GM21528 (cell line): ENCODE measurements around the gene PLEKHG4.
A peak's percentile ranks its signal among the peaks of the same experiment; 100 is the strongest.

Experiments used
- ATAC-seq: cut with Tn5 transposase; IDR thresholded peaks from one replicate; pipeline ENCODE4 v1.9.1; 2021; ENCODE audit warnings: mild to moderate bottlenecking, moderate library complexity; ENCODE audit not compliant: unreplicated experiment, low FRiP score

The PLEKHG4 gene

DNA sequence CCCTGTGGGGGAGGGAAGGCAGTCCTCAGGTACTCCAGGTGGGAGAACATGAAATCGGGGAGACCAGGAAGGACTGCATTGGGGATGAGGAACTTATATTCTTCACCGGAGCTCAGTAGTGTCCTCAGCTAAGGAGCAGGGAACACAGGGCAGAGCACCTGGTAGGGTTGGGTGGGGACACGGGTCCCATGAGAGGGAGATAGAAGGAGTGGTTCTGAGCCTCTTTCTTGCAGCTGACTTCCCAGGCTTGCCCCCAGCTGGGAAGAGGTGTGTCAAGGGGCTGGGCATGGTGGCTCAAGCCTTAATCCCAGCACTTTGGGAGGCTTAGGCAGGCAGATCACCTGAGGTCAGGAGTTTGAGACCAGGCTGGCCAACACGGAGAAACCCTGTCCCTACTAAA lies 34.1 kb upstream of the PLEKHG4 start:
- ATAC-seq: no peak

DNA sequence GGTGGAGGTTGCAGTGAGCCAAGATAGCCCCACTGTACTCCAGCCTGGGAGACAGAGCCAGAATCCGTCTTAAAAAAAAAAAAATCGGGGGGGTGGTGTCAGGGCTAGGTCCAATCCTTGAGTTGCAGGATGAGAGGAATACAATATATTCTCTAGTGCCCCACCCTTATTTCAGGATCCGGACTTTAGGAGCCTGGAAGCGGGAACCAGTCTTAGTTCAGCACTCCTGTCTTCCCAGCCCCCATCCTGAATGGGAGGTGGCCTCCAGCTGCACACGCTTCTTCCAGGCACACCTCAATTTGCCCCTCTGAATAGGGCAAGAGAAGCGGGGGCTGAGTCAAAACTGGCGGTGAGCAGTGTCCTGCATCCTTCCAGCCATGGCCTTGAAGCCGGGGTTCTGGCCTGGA lies 33.7 kb upstream of the PLEKHG4 start:
- no peak for ATAC-seq

DNA sequence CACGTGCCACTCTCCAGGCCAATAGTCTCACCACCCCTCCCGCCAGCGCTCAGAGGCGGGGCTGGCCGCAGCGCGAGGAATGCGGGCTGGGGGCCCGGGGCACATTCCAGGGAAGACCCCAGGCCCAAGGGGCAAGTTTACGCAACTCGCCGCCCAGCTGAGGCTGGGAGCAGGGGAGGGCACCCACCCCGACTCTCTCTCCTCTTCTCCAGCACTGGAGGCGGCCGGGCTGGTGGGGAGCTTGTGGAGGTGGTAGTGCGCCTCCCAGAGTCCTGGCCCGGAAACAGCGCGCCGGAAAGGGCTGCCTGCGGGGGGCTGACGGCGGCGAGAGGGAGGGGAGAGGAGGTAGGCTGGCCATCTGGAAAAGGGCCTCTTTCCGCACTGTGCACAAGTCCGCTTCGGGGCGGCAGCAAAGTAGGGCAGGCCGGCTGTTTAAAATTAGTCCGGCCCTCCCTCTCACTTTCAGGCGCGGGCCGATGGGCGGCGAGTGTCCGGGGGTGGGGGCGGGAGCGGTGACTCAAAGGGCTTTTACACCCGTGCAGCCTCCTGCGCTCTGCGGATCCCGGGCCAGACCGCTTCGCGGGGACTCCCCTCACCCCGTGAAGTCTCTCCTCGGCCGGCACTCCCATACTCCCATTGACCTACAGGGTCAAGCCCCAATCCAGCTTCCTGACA lies 33.1 kb upstream of the PLEKHG4 start:
- ATAC-seq: peak; percentile 38

DNA sequence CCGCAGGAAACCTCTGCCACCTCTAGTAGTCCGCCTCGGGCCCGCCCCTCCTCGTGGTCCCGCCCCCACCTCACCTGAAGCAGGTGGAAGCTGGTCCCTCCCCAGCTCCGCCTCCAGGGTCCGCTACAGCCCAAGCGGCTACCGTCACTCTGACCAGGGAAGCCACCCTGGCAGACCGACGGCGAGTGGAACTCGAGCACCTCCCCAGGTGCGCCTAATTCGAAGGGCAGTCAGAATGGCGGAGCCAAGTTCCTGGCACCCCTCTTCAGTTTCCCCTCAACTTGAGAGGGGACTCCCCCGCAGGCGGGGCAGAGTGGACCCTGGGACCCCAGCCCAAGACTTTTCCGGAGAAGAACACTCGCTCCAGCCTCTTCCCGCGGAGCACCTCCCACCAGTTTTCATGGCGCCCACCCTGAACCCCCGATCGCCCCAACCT lies 32.6 kb upstream of the PLEKHG4 start:
- no peak for ATAC-seq

DNA sequence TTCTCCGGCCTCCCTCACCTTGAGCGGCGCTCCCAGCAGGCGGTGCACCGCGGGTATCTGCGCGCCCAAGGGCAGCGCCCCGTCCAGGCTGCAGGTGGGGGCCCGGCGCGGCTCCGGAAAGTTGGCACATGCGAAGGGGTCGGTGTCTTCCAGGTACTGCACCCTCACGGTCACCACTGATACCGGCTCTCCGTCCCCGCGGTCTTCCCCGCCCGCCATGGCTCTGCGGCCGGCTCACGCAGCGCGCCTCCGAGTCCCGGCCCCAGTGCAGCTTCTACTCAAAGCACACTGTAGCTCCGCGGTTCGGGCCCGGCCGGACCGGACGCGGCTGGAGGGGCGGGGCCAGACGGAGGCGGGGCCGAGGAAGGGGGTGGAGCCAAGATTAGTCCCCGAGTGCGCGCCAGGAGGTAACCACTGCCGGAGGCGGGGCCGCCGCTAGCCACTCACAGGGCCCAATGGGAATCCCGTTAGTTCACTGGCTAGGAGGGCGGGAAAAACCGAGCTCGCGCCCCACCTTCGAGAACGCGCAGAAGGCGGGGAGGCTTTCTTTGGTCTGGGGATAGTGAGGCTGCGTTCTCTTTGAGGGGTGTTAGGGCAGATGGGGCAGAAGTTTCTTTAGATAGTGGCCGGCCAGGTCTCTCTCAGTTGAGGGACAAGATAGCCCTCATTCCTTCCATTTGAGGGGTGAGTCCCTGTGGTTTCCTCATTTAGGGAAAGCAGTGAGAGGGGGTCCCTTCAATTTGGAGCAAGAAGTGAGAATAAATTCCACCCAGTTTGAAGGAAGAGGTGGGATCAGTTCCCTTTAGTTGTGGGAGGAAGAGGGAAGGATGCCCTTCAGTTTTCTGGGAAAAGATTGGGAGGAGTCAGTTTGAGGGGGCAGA lies 31.9 kb upstream of the PLEKHG4 start, which contains the start of gene FHOD1:
TSS of gene FHOD1 (minus strand) at position 290 of the 881 bp plus-strand sequence. CDS start at position 219, 71 bp downstream.
- ATAC-seq: peak; percentile 42

DNA sequence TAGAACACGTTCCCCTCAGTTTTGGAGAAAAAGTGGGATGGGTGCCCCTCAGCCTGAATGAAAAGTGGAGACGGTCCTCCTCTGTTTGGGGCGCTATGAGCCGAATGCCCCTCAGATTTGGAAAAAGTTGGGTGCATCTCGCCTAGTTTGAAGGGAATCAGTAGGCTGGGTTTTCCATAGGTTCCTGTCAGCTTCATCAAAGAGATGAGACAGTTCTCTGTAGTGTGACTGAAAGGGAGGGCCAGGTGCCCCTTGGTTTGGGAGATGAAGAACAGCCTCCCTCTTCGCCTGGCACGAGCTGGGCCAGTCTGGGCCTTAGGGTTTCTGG lies 31.3 kb upstream of the PLEKHG4 start:
- no peak for ATAC-seq

DNA sequence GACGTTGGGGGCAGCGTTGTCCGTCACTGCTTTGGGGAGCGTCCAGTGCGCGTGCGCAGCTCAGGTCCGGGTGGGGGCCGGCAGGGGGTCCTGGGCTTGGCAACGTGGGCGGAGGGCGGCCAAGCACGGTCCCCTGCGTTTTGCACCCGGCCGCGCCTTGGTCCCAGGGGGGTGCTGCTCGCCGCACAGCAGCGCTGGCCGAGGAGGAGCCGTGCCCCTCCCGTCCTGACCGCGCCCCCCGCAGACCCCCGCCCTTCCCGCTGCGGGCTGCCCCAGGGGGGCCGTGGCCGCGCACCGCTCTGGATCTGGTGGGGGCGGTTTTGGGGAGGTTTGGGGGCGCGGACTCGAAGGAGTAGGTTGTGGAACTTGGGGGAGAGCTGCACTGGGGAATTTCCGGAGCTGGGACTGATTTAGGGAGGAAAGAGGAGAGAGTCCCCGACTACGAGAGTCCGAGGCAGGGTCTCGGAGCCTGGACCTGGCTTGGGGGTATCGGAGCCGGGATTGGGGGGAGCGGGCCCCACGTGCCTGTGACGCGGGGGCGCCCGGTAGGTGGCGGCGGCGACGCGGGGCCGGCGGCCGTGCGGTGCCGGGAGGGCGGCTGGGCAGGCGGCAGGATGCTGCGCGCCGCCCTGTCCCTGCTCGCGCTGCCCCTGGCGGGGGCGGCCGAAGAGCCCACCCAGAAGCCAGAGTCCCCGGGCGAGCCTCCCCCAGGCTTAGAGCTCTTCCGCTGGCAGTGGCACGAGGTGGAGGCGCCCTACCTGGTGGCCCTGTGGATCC lies 30.7 kb upstream of the PLEKHG4 start, which contains the start of gene SLC9A5:
TSS of gene SLC9A5 (plus strand) at position 579 of the 777 bp plus-strand sequence. CDS start at position 615, 36 bp downstream.
- no peak for ATAC-seq

DNA sequence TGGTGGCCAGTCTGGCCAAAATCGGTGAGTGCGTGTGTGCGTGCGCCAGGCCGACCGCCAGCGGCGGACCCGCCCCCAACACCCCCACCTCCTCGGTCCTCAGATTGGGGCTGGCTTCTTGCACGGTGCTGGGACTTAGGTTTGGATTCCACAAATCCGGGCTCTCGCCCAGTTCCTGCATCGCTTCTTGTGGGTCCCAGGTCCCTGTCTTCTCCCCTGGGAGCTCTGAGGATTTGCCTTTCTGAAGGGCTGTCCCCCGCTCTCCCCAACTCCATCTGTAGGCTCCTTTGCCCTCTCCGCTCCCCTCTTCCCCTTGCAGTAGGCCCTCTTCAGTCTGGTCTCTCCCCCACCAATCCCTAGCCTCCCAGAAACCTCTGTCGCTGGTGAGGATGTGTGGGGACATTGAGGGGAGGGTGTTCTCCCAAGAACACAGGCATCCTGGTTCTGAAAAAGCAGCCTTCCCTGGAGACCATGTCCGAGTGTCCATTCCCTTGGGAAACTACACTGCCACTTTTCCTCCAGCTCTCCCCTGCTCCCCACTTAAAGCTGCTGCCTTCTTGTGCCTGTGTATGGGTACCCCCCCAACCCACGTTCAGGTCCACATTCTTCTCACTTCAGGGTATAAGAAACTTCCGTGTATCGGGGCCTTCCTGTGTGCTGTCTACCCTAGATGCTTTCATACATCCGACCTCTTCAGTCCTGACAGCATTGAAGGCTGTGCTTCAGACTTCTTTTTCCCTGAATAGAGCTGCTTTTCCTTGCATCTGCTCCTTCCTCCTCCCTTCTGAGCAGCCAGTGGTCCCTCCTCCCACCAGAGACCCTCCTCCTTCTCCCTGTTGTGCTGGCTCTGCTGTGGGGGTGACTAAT lies 29.9 kb upstream of the PLEKHG4 start:
- ATAC-seq: no peak

DNA sequence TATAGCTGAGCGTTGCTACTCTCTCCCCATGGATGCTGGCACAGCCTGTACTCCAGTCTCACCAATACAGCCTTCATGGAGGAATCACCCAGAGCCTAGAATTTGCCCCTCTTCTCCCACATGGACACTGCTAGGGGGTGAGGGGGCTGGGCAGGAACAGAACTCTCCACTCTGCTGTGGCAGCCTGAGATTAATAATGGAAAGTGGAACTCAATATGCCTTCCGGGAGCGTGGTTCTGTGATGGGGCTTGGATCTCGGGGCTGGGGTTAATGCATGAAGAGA lies 29.3 kb upstream of the PLEKHG4 start:
- ATAC-seq: no peak

DNA sequence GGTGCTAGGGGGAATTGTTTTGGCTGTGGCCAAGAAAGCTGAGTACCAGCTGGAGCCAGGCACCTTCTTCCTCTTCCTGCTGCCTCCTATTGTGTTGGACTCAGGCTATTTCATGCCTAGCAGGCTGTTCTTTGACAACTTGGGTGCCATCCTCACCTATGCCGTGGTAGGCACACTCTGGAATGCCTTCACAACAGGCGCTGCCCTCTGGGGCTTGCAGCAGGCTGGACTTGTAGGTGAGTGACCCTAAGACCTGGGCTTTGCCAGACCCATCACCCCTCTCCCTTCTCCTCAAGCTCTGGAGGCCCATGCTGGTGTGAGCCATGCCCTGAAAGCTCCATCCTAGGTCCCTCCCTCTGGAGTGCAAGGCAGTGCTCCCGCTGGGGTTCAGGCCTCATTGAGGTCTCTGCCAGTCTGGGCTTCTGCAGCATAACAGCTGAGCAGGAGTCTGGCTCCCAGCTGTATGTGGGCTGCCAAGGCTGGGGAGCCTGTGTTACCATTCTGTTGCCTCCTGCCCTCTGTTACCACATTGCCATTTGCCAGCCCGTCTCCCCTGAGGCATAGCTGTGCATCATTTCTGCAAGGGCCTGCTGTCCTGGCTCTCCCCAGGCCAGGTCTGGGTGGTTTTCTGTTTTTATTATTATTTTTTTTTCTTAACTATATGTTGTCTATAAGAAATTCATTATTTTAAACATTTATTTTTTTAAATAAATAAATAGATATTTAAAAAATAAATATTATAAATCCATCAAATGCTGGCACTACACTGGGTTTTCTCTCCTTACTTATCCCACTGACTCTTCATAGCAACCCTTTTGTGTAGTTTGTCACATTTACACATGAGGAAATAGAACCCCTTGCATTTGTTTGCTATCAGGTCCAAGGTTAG lies 26.5 kb upstream of the PLEKHG4 start:
- ATAC-seq: no peak

DNA sequence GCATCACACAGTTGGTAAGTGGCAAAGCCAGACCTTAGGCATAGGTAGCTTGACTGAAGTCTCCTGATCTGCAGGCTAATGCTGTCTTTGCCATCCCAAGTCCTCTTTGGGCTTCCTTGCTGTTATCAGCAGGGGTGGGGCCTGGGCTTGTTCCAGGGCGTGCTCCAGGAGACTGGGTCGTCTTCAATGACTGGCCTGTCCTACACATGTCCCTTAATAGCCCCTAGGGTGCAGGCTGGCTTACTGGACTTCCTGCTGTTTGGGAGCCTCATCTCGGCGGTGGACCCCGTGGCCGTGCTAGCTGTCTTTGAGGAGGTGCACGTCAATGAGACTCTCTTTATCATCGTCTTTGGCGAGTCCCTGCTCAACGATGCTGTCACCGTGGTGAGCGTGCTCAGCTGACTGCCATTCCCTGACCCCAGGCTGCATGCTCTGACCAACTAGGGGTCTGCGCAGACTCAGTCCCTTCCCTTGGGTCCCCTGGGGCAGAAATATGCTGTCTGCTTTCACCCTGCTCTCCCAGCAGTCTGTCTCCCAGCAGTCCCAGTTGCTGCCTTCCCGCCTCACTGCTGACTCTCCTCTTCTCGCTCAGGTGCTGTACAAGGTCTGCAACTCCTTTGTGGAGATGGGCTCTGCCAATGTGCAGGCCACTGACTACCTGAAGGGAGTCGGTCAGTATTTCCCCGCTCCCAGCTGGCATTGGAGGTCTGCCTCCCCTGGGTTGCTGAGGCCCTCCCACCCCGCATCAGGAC lies 24.4 kb upstream of the PLEKHG4 start:
- no peak for ATAC-seq

DNA sequence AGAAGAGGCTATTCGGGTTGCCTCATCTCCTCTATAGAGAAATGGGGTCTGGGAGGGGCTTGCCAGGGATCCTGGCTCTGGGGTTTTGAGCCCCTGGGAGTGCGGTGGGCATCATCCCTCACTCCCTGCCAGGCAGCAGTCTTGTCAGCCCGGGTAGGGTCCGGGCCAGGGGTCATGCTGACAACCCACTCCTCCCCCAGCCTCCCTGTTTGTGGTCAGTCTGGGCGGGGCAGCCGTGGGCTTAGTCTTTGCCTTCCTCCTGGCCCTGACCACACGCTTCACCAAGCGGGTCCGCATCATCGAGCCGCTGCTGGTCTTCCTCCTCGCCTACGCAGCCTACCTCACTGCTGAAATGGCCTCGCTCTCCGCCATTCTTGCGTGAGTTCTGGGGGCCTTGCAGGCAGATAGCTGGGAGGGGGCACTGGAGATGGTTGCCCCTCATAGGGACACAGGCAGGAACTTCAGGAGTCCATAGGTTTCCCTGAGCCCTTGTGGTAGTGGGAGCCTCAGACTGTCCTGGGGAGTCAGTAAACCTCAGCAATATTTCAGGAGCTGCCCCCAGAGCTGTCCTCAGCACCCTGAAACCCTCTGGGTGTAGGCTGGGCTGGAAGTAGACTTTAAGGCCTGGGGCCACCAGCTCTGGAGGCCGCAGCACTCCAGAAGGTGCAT lies 23.6 kb upstream of the PLEKHG4 start:
- no peak for ATAC-seq

DNA sequence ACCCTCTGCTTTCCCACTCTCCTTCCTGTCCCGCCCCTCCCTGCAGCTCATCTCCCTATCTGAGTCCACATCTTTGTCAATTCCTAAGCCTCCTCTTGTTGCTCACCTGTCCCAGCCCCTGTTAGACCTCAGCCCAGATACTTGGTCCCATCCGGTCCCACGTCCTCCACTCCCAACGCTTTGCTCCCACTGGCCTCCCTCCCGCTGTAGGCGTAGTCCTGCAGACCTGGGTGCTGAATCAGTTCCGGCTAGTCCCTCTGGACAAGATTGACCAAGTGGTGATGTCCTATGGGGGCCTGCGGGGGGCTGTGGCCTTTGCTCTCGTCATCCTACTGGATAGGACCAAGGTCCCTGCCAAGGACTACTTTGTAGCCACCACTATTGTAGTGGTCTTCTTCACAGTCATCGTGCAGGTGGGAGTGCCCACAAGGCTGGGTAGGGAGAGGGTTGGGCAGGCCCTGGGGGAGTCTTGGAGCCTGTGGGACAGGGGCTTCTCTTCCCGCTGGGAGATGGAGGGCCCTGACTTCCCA lies 22.6 kb upstream of the PLEKHG4 start:
- ATAC-seq: no peak

DNA sequence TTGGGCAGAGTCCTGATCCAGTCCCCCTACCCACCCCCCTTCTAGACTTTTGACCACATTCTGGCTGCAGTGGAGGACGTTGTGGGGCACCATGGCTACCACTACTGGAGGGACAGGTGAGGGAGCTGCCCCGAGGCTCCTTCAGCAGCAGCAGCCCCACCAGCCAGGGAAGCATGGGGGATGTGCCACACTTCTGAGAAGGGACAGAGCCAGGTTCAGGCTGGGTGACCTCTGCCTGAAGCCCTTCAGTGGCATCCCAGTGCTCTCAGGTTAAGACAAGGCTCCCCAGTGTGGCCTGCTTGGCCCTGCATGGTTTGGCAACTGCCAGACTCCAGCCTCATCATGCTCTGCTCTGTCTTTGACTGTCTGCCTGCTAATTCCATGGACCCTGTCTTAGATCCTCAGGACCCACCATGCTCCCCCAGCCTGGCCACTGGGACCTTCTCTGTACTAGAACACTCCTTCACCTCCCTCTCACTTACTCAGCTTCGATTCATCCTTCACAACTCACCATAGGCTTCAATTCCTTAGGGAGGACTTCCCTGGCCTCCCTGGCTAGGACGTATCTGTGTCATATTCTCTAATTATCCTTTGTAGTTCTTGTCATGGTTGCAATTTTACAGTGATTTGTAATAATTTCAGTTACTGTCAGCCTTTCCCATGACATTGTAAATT lies 21.7 kb upstream of the PLEKHG4 start:
- ATAC-seq: no peak

DNA sequence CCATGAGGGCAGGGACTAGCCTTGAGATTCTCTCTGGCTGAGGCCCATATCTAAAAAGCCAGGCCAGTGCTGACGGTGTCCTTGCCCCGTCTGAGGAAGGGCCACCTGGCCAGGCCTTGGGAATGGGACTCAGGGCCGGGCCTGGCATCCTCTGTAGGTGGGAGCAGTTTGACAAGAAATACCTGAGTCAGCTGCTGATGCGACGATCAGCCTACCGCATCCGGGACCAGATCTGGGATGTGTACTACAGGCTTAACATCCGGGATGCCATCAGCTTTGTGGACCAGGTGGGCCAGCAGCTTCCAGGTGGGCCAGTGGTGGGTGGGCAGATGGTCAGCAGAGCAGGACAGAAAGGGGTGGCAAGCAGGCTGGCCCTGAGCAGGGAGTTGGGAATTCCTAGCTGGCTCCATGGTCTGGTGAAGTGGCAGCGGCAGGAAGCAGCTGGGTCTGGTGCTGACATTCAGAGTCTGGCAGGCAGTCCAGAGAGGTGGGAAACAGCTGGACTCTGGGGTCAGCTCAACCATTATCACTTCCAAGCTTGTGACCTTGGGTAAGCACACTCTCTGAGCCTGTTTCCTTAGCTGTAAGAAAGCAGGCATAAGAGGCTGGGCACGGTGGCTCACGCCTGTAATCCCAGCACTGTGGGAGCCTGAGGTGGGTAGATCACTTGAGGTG lies 21.0 kb upstream of the PLEKHG4 start:
- ATAC-seq: no peak

DNA sequence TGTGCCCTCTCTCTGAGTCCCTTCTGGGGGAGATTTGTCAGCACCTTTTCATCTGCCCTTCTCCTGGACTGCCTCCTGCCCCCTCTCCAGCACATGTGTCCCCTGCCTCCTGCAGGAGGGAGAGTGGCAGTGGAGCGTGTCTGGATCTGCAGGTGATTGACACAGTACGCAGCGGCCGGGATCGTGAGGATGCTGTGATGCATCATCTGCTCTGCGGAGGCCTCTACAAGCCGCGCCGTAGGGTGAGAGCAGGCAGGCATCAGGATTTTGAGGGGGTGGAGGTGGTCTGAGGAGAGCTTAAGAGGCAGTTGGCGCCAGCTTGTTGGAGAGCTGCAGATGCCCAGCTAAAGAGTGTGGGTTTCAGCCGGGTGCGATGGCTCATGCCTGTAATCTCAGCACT lies 19.6 kb upstream of the PLEKHG4 start:
- no peak for ATAC-seq
